ENCODE measurements around the gene PHLDB2. TPM values are rescaled to one million over a fixed set of nuclear protein-coding genes. Genes with fewer than 3 reads are reported as not detected.

The PHLDB2 gene
- total and polyA plus RNA-seq, 2 of the 13 experiments (the other 11 are each of a cell fraction or from before 2014, with no cell fraction given): 8.4 to 23.6 TPM

DNA sequence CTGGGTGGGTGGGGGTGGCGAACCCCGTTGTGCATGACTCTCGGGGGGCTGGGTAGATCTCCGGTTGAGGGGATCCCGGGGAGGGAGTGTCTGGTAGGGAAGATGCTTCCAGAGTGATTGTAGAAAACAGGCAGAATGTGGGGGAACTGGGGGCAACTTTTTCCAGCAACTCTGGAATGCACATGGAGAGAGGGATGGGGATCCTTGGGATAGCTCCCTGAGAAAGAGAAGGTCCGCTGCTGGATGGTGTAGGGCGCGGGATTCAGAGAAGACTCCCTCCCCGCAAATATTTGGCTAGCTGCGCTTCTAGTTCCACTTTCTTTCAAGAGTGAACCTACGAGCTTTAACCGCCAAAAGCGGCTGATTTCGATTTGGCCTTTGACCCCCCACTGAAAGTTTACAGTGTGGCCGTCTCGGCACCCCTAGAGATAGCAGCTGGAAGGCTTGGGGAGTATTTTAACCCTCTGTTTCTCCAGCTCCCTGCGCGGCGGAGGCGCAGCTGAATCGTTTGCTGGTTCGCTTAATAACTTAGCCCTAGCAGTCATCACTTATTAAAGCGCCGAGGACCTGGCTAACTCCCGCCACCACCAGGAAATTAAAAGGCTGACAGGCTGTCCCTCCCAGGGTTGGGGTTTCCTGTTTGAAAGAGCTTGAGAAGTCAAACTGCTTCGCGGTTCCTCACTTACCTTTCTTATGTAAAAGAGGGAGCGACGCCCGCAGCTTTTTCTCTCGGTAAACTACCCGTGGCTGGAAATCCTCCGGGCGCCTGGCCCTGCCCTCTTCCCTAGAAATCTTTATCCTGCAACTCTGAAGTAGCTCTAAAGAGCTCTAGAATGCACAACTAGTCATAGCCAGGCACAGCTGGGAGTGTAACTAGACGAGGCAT is 1.2 kb downstream of the PHLDB2 start (continued):
- TF ChIP-seq, protein P1, sequence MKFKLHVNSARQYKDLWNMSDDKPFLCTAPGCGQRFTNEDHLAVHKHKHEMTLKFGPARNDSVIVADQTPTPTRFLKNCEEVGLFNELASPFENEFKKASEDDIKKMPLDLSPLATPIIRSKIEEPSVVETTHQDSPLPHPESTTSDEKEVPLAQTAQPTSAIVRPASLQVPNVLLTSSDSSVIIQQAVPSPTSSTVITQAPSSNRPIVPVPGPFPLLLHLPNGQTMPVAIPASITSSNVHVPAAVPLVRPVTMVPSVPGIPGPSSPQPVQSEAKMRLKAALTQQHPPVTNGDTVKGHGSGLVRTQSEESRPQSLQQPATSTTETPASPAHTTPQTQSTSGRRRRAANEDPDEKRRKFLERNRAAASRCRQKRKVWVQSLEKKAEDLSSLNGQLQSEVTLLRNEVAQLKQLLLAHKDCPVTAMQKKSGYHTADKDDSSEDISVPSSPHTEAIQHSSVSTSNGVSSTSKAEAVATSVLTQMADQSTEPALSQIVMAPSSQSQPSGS (CRISPR knock-in tag; IDR thresholded peaks at IDR 0.05): no peak; the same call in 1 of the 2 replicates
- TF ChIP-seq ZNF761 (CRISPR knock-in tag; conservative IDR thresholded peaks at IDR 0.05) (0 out of 2 replicates have a peak, but pooled peaks have one; percentile 8), NR2F2 (IDR thresholded peaks at IDR 0.05; ENCODE audit: borderline replicate concordance, low read depth) (0 out of 2 replicates have a peak, but pooled peaks have one; percentile 32), GABPA (IDR thresholded peaks at IDR 0.05; ENCODE audit: low read depth, low read length) (no peak), GABPA (CRISPR knock-in tag; IDR thresholded peaks at IDR 0.05; ENCODE audit: low read depth) (no peak), BCL6 (CRISPR knock-in tag; IDR thresholded peaks at IDR 0.05) (peak; percentile 32; the same call in 1 of the 2 replicates), PAX8 (CRISPR knock-in tag; IDR thresholded peaks at IDR 0.05; ENCODE audit: borderline replicate concordance) (0 out of 2 replicates have a peak, but pooled peaks have one; percentile 8), RBM39 (IDR thresholded peaks at IDR 0.05; ENCODE audit: low read depth, low read length, poor library complexity, severe bottlenecking) (no peak), DR1 (CRISPR knock-in tag; IDR thresholded peaks at IDR 0.05) (no peak), ZNF766 (CRISPR knock-in tag; IDR thresholded peaks at IDR 0.05; ENCODE audit: borderline replicate concordance) (no peak), BORCS8-MEF2B (CRISPR knock-in tag; IDR thresholded peaks at IDR 0.05) (0 out of 2 replicates have a peak, but pooled peaks have one; percentile 22), ZFYVE20 (CRISPR knock-in tag; IDR thresholded peaks at IDR 0.05; ENCODE audit: borderline replicate concordance, low read depth) (no peak), ZNF451 (CRISPR knock-in tag; IDR thresholded peaks at IDR 0.05) (no peak), MLLT10 (CRISPR knock-in tag; IDR thresholded peaks at IDR 0.05) (no peak), MYNN (CRISPR knock-in tag; IDR thresholded peaks at IDR 0.05; ENCODE audit: low read depth) (0 out of 2 replicates have a peak, but pooled peaks have one; percentile 62), THAP11 (CRISPR knock-in tag; IDR thresholded peaks at IDR 0.05) (0 out of 2 replicates have a peak, but pooled peaks have one; percentile 28), RXRB (CRISPR knock-in tag; IDR thresholded peaks at IDR 0.05; ENCODE audit: borderline replicate concordance) (no peak), GATAD2A (CRISPR knock-in tag; IDR thresholded peaks at IDR 0.05) (peak; percentile 22; the same call in 1 of the 2 replicates)
- TF ChIP-seq, protein P2, sequence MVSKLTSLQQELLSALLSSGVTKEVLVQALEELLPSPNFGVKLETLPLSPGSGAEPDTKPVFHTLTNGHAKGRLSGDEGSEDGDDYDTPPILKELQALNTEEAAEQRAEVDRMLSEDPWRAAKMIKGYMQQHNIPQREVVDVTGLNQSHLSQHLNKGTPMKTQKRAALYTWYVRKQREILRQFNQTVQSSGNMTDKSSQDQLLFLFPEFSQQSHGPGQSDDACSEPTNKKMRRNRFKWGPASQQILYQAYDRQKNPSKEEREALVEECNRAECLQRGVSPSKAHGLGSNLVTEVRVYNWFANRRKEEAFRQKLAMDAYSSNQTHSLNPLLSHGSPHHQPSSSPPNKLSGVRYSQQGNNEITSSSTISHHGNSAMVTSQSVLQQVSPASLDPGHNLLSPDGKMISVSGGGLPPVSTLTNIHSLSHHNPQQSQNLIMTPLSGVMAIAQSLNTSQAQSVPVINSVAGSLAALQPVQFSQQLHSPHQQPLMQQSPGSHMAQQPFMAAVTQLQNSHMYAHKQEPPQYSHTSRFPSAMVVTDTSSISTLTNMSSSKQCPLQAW (CRISPR knock-in tag; IDR thresholded peaks at IDR 0.05): no peak; the same call in 1 of the 2 replicates
- TF ChIP-seq, protein P3, sequence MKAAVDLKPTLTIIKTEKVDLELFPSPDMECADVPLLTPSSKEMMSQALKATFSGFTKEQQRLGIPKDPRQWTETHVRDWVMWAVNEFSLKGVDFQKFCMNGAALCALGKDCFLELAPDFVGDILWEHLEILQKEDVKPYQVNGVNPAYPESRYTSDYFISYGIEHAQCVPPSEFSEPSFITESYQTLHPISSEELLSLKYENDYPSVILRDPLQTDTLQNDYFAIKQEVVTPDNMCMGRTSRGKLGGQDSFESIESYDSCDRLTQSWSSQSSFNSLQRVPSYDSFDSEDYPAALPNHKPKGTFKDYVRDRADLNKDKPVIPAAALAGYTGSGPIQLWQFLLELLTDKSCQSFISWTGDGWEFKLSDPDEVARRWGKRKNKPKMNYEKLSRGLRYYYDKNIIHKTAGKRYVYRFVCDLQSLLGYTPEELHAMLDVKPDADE (CRISPR knock-in tag; IDR thresholded peaks at IDR 0.05): no peak
- TF ChIP-seq, protein P4, sequence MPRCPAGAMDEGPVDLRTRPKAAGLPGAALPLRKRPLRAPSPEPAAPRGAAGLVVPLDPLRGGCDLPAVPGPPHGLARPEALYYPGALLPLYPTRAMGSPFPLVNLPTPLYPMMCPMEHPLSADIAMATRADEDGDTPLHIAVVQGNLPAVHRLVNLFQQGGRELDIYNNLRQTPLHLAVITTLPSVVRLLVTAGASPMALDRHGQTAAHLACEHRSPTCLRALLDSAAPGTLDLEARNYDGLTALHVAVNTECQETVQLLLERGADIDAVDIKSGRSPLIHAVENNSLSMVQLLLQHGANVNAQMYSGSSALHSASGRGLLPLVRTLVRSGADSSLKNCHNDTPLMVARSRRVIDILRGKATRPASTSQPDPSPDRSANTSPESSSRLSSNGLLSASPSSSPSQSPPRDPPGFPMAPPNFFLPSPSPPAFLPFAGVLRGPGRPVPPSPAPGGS (CRISPR knock-in tag; IDR thresholded peaks at IDR 0.05): no peak
- TF ChIP-seq, protein P5, sequence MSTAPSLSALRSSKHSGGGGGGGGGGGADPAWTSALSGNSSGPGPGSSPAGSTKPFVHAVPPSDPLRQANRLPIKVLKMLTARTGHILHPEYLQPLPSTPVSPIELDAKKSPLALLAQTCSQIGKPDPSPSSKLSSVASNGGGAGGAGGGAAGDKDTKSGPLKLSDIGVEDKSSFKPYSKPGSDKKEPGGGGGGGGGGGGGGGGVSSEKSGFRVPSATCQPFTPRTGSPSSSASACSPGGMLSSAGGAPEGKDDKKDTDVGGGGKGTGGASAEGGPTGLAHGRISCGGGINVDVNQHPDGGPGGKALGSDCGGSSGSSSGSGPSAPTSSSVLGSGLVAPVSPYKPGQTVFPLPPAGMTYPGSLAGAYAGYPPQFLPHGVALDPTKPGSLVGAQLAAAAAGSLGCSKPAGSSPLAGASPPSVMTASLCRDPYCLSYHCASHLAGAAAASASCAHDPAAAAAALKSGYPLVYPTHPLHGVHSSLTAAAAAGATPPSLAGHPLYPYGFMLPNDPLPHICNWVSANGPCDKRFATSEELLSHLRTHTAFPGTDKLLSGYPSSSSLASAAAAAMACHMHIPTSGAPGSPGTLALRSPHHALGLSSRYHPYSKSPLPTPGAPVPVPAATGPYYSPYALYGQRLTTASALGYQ (CRISPR knock-in tag; IDR thresholded peaks at IDR 0.05): no peak
